PC-9 (cell line): ENCODE results near the gene LINGO3.

ENCODE experiments used
- CTCF ChIP-seq: fragments of 200-600 bp; sonication (generic); conservative IDR thresholded peaks from 2 replicates; pipeline ENCODE4 v1.6.1; 2017; ENCODE audit warnings: mixed run types, antibody characterized with exemption, mild to moderate bottlenecking, moderate library complexity
- EZH2 ChIP-seq: fragments of 200-600 bp; sonication (generic); IDR thresholded peaks from 2 replicates; pipeline ENCODE4 v1.8.0; 2017; ENCODE audit warnings: antibody characterized with exemption, low read depth

GRCh38 chr19:2303211-2303798, 4.6 kb downstream of the LINGO3 start:
- TF ChIP-seq CTCF: no peak
- no peak for TF ChIP-seq EZH2
